Stimulated activated CD8-positive, alpha-beta memory T cell treated with anti-CD3 and anti-CD28 coated beads, Interleukin-4, amount 100 ng/mL, for 1 hour (primary cell): Measurements from ENCODE around the gene ZNHIT1.

Source experiments
- DNase-seq, 2 donors: peaks; one replicate each; pipeline ENCODE4 v3.0.0-alpha.2; 2020; ENCODE audit warnings: low read depth in 2 of 2, low spot score in 1 of 2

ZNHIT1 gene

DNA sequence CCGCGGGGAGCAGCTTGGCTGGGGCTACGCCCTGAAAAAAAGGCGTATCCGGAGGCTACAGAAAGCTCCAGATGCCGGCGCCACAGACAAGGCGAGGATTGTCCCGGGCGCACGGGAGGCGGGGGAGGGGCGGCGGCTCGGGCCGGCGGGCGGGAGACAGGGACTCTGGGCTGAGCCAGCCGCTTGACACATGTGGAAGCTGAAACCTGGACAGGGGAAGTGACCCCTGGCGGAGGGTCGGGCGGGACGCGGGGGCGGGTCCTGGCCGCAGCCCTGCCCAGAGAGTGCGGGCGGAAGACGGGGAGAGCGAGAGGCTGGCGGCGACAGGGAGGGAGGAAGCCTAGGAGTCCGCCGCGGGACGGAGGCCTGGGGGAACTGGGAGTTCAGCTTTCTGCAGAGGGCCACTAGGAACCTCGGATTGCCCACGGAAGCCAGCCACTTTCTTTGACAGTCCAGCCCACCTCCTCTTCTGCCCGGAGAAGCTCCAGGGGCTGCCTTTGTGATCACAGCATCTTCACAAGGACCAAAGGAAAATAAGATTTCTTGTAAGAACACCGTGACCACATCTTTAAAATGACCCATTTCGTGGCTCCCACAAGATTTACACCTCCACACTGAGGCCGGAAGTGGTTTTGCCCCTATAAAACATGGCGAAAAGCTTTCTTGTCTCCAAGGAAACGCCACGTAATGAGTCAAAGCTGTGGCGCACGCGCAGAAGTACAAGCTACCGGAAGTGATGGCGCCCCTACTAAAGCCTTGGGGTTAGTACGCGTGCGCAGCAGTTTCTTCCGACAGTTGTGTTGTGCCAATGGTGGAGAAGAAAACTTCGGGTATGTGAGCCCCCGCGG lies at the start of gene ZNHIT1, which contains the start of gene PLOD3:
TSS of gene ZNHIT1 (plus strand) at position 778 of the 848 bp plus-strand sequence. CDS start at position 809, 31 bp downstream.
TSS of gene PLOD3 (minus strand) at position 194 of the 848 bp plus-strand sequence. CDS start 307 bp downstream, outside the sequence.
- DNase-seq = peak; percentile 92

DNA sequence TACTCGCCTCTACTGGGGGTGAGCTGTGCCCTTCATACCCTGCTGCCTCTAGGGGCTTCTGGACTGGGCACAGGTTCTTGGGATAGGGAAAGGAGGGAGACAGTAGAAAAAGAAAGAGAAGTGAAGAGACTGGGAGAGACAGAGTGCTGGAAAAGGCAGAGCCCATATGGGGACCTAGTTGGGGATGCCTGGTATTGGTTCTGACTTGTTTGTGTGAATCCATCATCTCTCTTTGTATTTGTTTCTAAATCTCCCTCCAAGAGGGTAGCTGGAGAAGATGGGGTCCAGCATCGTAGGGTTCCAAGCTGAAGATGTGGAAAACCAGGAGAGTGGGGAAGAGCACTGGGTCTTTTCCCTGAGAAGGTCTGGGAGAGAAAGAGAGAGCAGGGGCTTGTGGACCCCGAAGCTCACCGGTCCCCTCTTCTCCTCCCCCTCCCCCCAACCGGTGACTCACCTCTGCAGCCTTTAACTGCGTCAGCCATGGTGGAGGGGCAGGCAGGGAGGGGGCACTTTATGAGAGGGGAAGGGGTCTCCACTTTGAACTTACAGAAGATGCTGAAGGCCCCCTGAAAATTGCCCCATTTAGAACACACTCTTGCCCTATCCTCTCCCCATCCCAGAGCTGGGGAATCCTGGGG lies 49.4 kb upstream of the ZNHIT1 start:
- no peak for DNase-seq

- no peak for DNase-seq
Measured at GRCh38 chr7:101169110-101169837, 48.7 kb upstream of the ZNHIT1 start.

GRCh38 chr7:101169838-101170551 lies 48.0 kb upstream of the ZNHIT1 start:
- peak; percentile 62 to 69 for DNase-seq

DNA sequence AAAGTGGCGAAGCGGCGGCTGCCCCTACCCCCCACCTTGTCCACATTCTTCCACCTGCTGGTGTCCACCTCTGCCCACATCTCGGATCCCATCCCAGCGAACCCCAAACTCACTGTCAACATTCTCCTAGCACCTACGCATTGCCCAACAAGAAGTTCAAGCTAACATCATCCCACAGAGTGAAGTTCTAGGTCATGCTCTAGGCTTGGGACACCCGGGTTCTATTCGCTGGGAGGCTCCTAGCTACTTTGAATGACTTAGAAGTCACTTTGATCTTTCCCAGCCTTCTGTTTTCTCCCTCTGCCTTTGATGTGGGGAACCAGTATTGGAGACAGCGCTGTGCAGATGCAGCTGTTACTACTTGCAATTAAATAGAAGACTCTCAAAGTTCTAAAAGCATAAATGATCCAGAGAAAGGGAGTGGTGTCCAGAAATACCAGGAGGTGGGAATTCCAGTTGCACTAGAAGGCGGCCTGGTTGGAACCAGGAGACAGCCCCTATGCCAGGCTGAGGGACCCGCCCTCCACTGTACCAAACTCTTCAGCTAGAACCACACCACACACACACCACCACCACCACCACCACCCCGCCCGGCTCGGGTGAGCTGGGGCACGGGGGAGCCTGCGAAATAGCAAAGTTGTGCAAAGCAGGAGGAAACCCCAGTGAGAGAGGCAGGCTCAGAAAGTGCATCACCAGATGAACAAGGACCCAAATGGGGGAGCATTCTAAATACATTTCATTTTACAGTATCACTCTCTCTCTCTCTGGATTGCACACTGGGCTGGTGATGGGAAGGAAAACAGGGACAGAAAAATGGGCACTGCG lies 47.1 kb upstream of the ZNHIT1 start:
- DNase-seq = no peak

GRCh38 chr7:101171442-101171837 lies 46.5 kb upstream of the ZNHIT1 start:
- DNase-seq = no peak

- no peak for DNase-seq
Measured at GRCh38 chr7:101172005-101172853, 45.7 kb upstream of the ZNHIT1 start.

GRCh38 chr7:101172854-101173751 lies 44.9 kb upstream of the ZNHIT1 start:
- DNase-seq = no peak

DNA sequence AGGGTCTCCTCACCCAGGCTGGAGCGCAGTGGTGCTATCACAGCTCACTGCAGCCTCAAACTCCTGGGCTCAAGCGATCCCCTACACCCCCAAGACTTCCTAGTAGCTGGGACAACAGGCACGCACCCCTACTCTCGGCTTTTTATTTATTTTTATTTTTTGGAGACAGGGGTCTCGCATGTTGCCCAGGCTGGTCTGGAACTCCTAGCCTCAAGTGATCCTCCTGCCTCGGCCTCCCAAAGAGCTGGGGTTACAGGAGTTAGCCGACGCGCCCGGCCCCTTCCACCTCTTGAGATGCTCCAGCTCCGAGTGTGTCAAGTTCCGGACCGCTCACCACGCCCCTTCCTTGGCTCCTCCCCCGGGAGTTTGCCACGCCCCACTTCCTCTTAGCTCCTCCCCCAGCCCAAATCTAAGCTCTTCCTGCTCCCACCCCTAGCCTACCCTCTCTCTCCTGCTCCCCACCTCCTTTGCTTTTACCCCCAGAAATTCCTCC lies 44.2 kb upstream of the ZNHIT1 start:
- DNase-seq = peak in 1 of 2 donors; percentile 38

GRCh38 chr7:101174322-101174854 lies 43.6 kb upstream of the ZNHIT1 start:
- no peak for DNase-seq

DNA sequence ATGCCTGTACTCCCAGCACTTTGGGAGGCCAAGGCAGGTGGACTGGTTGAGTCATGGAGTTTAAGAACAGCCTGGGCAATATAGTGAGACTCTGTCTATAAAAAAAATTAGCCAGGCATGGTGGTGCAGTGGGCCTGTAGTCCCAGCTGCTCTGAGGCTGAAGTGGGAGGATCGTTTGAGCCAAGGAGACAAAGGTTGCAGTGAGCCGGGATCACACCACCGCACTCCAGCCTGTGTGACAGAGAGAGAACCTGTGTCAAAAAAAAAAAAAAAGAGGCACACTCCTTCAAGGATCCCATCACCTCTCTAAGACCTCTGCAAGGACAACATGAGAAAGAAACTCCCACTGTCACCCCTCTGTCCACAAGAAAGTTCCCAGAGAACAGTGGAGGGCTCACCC lies 42.3 kb upstream of the ZNHIT1 start:
- no peak for DNase-seq

DNA sequence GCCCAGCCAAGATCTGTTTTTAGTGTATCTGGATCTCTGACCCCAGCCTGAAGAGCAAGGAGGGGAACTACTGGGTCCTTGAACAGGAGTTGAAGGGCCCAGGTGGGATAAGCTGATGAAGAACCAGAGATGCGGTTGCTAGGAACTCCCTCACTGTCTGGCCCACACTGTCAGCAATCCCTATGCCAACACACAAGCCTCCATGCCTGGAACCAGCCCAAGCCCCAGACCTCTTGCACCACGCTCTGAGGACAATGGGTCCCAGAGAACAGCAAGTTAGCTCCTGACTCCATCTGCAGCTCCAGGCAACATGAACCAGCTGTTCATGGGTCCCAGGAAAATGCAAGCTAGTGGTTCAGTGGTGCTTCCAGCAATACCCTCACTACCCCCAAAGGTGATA lies 40.3 kb upstream of the ZNHIT1 start:
- no peak for DNase-seq

- DNase-seq = no peak
Measured at GRCh38 chr7:101179117-101179516, 38.8 kb upstream of the ZNHIT1 start.

DNA sequence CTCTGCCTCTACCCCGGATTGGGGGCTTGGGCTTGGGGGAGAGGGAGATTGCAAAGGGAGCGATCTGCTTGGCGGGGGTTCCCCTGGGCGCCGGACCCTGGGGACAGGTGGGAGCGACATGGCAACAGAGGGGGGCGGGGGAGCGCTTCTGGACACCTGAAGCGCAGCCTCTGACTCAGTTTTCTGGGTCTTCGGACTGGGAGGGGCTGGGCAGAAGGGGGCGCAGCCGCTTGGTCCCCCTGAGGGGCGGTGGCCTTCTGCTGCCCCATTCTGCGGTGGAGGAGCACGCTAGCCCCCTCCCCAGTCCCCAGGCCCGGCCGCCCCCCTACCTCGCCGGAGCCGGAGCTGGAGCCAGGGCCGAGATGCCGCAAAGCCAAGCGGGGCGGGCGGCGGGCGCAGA lies 38.3 kb upstream of the ZNHIT1 start:
- DNase-seq = no peak

- no peak for DNase-seq
Measured at GRCh38 chr7:101180130-101180755, 37.7 kb upstream of the ZNHIT1 start, which contains the start of gene NAT16. TSS of gene NAT16 (minus strand) at chr7:101180293. CDS start at chr7:101174807, 5,486 bp downstream.

GRCh38 chr7:101185258-101185839 lies 32.6 kb upstream of the ZNHIT1 start:
- no peak for DNase-seq

- DNase-seq = no peak
Measured at GRCh38 chr7:101186194-101186593, 31.8 kb upstream of the ZNHIT1 start.
